Muscle of arm (tissue), 12 donors: ENCODE data around the gene ATOH8. TPM values are rescaled to one million over a fixed set of nuclear protein-coding genes. Genes with fewer than 3 reads are reported as not detected.
"Not testable (repeated sequence)": the region's sequence is repeated elsewhere in the genome, so short reads cannot be mapped to it uniquely, and the experiment has no call there.

ENCODE experiments used
- DNase-seq: peaks from one replicate; pipeline ENCODE4 v3.0.0-alpha.2; 2013
- polyA plus RNA-seq, 12 donors: library from polyadenylated mRNA; unstranded; fragments of 120-200 nt; gene quantifications; one replicate each; pipeline ENCODE4 v1.2.1, GENCODE V29; 2013; ENCODE audit not compliant: insufficient read length in 12 of 12

The ATOH8 gene
- polyA plus RNA-seq, 12 donors, result 11.4 to 29.5 (median 14.7) TPM; not detected in 1

DNA sequence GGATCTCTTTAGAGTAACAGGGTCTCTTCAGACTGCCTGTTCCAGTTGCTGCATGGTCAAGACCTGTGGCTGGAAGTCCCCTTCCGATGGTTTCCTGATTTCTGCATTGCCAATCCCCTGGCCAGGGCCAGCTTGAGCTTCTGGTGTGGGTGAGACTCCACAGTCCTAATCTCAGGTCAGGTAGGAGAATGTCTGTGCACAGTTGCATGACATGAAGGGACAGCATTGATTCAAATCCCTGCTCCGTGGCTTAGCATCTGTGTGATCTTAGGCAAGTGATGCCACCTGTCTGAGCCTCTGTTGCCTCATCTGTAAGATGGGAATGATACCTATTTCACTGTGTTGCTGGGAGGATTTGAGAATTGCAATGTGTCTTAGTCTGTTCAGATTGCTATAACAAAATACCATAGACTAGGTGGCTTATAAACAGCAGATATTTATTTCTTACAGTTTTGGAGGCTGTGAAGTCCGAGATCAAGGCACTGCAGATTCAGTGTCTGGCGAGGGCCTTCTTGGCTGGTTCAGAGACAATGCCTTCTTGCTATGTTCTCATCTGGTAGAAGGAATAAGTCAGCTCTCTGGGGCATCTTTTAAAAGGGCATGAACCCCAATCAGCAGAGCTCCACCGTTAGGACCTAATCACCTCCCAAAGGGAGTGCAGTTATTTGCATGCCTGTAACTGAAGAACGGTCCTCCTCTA lies 66.2 kb downstream of the ATOH8 start:
- no peak for DNase-seq

DNA sequence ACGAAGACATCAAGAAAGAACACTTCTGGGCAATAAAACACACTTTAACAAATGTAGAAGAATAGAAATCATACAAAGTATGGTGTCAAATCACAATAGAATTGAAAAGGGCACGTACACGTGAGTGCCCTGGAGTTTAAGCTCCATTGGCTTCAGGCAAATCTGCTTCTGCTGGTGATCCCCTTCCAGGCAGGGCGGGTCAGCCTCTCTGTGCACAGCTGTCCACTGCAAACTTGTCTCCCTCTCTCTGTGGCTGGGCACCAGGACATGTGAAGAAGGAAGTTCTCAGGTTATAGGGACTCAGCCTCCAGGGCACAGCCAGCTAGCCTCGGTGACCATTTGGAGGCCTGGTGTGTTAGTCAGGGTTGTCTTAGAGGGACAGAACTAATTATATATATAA lies 69.0 kb downstream of the ATOH8 start:
- no peak for DNase-seq

DNA sequence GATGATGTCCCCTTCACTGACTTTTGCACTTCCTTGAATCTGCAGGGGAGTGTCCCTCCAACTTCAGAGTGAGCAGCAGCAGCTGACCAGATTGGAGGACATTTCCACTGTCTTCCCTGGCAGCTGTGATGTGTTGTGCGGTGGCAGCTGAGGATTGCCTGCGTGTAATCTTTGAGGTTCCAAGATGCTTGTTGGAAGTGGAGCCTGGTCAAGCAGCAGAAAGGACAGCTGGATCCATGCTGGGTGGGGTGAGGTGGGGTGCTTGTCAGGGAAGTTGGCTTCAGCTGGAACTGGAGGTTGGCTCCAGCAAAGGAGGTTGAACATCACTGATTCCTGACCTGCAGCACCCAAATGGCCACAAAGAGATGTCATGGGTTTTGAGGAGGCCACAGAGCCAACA lies 70.2 kb downstream of the ATOH8 start:
- DNase-seq, result no peak

DNA sequence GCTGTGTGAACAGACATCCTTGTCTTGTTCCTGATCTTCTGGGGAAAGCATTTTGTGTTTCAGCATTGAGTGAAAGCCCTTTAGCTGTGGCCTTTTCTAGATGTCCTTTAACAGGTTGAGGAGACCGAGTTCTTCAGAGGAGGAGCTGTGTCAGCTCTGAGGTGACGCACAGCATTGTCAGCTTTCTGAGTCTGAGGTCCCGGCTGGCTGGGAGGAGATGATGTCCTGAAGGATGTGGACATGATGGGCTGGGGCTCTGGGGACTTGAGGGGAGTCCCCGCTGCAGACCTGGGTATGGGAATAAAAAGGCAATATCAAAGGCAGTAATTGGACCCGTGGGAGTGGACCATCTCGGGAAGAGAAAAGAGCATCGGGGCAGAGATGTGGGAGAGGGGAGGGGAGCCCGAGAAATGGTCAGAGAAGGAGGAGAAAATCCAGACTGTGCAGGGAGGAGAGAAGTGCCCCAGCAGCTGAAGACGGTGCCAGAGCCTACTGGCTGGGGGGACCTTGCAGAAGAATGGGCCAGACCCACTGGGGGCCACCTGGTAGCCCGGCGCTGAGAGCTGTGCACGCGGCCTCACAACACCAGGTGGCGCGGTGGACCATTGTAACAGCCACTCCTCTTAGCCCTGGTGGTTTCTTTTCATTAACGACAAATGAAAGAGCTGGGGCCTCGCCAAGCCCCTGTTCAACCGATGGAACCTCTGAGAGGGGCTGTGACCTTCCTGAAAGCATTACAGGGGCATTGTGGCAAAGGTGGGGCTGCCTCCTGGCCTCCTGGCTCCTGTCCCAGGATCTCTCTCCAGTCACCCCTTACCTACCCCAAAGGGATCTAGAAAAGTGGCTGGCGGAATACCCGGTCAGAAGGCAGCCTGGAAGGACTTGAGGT lies 73.4 kb downstream of the ATOH8 start:
- peak; percentile 62 for DNase-seq

DNA sequence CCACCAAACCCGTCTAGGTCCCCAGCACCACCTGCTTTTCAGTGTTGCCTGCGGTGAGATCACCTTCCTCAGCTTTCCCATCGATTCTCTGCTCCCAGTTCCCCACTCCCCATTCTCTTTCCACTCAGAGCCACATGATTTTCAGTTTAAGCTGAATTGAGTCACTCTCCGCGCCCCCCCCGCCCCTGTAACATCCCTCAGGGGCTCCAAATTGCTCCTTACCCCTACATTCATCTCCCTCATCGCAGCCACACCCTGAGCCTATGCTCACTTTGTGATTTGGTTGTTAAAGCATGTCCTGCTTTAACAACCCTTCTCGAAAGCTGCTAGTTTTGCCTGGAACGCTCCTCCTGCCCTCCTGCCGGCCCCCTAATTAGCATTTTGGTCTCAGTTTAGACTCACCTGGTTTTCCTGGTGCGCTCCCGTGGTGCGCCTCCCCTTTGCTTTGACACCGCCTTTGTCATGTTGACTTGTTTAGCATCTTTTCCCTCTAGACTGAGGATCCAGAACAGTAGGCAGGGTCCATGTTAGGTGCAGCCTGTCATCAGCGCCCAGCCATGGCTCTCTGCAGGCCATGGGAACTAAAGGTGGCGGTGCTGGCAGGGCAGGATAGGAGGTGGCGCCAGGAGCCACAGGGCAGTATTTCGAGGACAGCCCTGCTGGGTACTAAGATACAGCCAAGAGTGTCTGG lies 74.2 kb downstream of the ATOH8 start:
- DNase-seq, result no peak

DNA sequence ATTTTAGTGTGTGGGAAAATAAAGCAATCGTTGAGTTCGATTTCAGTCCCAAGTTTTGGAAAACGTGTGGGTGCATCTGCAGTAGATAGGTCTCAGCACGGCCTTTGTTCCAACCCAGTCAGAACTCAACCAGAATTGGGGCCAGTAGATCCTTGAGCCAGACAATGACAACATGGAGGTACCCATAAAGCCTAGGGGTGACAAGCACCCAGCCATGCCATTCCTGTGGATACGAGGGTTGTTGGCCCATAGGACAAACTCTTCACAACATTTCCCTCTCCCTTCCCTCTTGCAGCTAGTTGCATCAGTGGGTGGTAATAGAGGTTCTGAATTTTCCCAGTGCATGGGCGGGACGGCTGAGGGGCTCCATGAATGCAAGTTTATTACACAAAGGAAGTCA lies 74.9 kb downstream of the ATOH8 start:
- DNase-seq, result no peak

DNA sequence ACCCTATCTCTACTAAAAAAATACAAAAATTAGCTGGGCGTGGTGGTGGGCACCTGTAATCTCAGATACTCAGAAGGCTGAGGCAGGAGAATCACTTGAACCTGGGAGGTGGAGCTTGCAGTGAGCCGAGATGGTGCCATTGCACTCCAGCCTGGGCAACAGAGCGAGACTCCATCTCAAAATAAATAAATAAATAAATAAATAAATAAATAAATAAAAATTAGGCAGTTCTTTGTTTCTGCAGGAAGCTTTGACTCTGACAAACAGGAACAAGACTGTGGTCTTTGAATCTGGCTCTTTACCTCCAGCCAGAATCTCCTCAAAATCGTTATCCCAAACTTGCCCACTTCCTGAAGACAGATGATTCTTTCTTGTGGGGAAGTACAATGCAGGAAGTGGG lies 75.6 kb downstream of the ATOH8 start:
- DNase-seq, result not testable (repeated sequence)

DNA sequence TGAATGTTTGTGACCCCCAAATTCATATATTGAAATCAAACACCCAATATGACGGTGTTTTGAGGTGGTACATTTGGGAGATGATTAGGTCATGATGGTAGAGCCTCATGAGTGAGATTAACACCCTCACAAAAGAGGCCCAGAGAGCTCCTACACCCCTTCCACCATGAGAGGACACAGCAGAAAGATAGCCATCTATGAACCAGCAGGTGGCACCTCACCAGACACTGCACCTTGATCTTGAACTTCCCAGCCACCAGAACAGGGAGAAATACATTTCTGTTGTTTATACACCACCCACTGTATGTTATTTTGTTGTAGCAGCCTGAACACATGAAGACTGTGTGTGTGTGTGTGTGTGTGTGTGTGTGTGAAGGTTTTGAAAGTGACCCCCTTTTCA lies 76.9 kb downstream of the ATOH8 start:
- no peak for DNase-seq

DNA sequence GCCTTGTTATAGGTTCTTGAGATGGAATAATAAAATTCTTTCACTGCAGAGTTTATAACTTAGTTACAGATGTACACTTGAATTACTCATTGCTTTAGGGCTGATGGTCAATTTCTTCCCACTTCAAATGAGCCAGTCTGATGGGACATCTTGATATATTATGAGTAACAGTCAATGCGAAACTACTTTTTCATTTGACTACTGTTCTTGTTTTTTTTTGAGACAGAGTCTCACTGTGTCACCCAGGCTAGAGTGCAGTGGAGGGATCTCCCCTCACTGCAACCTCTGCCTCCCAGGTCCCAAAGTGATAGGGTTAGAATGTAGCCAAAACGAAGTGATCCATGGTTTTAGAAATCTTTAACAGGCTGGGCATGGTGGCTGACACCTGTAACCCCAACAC lies 77.9 kb downstream of the ATOH8 start:
- no peak for DNase-seq

DNA sequence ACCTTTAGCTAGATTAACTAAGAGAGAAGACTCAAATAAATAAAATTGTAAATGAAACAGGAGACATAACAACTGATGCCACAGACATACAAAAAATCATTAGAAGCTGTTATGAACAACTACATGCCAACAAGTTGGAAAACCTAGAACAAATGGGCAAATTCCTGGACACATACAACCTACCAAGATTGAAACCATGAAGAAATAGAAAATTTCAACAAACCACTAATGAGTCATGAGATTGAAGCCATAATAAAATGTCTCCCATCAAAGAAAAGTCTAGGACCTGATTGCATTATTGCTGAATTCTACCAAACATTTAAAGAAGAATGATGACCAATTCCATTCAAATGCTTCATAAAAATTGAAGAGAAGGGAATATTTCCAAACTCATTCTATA lies 80.7 kb downstream of the ATOH8 start:
- DNase-seq, result no peak

Other genes with a start within 250 kb of the ATOH8 start
- 100 to 1,000 TPM in 11 of 12 donors, not detected in 1; 145 to 284 (median 207) TPM for gene MAT2A, start 214.8 kb upstream of the ATOH8 start, polyA plus RNA-seq
- gene GGCX, start 192.5 kb upstream of the ATOH8 start, polyA plus RNA-seq, result 10 to 100 TPM in 11 of 12 donors, not detected in 1; 10.1 to 26.8 (median 23.1) TPM
- gene VAMP8, start 176.4 kb upstream of the ATOH8 start, polyA plus RNA-seq, result 10 to 100 TPM in 10 of 12 donors, 1 to 10 TPM in 1, not detected in 1; 9.6 to 34.0 (median 13.7) TPM
- 10 to 100 TPM in 11 of 12 donors, not detected in 1; 19.4 to 44.4 (median 38.0) TPM for gene VAMP5, start 169.6 kb upstream of the ATOH8 start, polyA plus RNA-seq
- gene RNF181, start 158.2 kb upstream of the ATOH8 start, polyA plus RNA-seq, result 10 to 100 TPM in 11 of 12 donors, not detected in 1; 50.8 to 72.4 (median 61.3) TPM
- gene TMEM150A, start 151.3 kb upstream of the ATOH8 start, polyA plus RNA-seq, result 10 to 100 TPM in 2 of 12 donors, 1 to 10 TPM in 9, not detected in 1; 7.3 to 25.4 (median 8.8) TPM
- gene C2orf68, start 141.9 kb upstream of the ATOH8 start, polyA plus RNA-seq, result 1,000 to 10,000 TPM in 1 of 12 donors, 10 to 100 TPM in 11; 41.0 to 2,776 (median 53.5) TPM
- 10 to 100 TPM in 11 of 12 donors, not detected in 1; 21.5 to 48.2 (median 42.2) TPM for gene USP39, start 137.8 kb upstream of the ATOH8 start, polyA plus RNA-seq
- gene SFTPB, start 85.8 kb upstream of the ATOH8 start, polyA plus RNA-seq, result under 1 TPM in 7 of 12 donors, not detected in 5; 0.04 to 0.23 (median 0.08) TPM
- 1 to 10 TPM in 5 of 12 donors, under 1 TPM in 4, not detected in 3; 0.42 to 2.9 (median 1.1) TPM for gene GNLY, start 59.6 kb upstream of the ATOH8 start, polyA plus RNA-seq
- gene ST3GAL5, start 135.0 kb downstream of the ATOH8 start, polyA plus RNA-seq, result 10 to 100 TPM in 11 of 12 donors, not detected in 1; 29.1 to 44.7 (median 34.3) TPM